K562 (cell line): ENCODE results near the gene TESK2.

Source experiments
- CREB1 ChIP-seq, 2 experiments: sonication (generic) in 1 of 2; formaldehyde crosslinking in 1 of 2; IDR thresholded peaks; 2 replicates each; pipeline versions ENCODE4 v1.6.1 to v1.8.0; 2012 to 2022; ENCODE audit warnings: inconsistent platforms in 1 of 2, mild to moderate bottlenecking in 1 of 2, missing genetic modification reagents in 1 of 2, moderate library complexity in 1 of 2
- MCM7 ChIP-seq, 2 experiments: fragments of 450-650 bp; IDR thresholded peaks; 2 replicates each; pipeline ENCODE4 v1.6.1; 2016 to 2018
- SMC3 ChIP-seq: conservative IDR thresholded peaks from 2 replicates; pipeline ENCODE4 v1.6.1; 2011; ENCODE audit warnings: low read depth, low read length, improper control_type of control experiment; ENCODE audit not compliant: insufficient read depth
- ZNF23 ChIP-seq: fragments of 250-450 bp; sonication (Bioruptor Pico); IDR thresholded peaks from 2 replicates; pipeline ENCODE4 v1.4.0; 2020; ENCODE audit warnings: mild to moderate bottlenecking

DNA sequence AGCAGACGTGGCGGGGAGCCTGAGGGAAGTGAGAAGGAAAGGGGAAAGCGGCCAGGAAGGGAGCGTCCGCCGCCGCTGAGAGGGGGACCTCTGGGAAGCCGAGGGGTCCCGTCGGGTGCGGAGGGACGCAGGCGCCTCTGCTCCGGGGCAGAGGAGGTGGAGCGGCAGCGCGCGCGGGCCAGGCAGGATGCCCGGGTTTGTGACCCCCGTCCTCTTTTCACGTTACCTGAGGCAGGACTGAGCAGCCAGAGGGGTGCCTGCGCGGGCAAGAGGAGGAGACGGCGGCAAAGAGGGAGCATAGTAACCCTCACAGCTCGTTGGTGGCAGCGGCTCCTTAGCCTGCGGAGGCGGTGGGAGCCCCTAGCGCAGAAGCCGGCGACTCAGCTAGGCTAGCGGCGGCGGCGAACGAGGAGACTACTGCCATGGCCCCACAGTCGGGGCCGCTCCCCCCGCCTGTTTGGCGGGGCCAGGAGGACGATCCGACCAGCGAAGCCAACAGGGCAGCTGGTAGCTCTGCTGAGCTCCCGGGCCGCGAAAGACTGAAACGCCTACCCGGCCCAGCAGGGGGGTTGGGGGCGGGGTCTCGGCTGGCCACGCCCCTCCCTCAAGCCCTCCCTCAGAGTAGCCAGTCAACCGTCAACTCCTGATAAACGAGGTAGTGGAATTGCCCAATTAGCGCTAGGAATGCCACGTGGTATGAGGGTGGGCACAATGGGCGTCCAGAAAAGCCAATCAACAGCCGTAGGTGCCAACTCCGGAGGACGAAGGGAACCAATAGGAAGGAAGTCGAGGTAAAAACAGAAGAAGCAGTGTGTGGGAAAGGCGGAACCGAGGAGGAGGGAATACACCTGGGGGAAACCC lies at the start of gene TESK2:
- TF ChIP-seq CREB1 (IDR thresholded peaks at IDR 0.05) (peak; percentile 30; the same call in 1 of the 2 replicates), CREB1 (CRISPR knock-in tag; IDR thresholded peaks at IDR 0.05) (0 out of 2 replicates have a peak, but pooled peaks have one; percentile 38), ZNF23 (no peak), SMC3 (no peak), MCM7 (IDR thresholded peaks at IDR 0.05) (no peak)
